NOMO-1 treated with DMSO at 0.1 percent for 48 hours (cell line): ENCODE data around the gene SLC25A41.
"Not testable (repeated sequence)": the region's sequence is repeated elsewhere in the genome, so short reads cannot be mapped to it uniquely, and the experiment has no call there.

Source experiments
- DNase-seq: peaks from one replicate; lab custom pipeline; 2025; ENCODE audit not compliant: unreplicated experiment; lab: John Stamatoyannopoulos, UW

The SLC25A41 gene

DNA sequence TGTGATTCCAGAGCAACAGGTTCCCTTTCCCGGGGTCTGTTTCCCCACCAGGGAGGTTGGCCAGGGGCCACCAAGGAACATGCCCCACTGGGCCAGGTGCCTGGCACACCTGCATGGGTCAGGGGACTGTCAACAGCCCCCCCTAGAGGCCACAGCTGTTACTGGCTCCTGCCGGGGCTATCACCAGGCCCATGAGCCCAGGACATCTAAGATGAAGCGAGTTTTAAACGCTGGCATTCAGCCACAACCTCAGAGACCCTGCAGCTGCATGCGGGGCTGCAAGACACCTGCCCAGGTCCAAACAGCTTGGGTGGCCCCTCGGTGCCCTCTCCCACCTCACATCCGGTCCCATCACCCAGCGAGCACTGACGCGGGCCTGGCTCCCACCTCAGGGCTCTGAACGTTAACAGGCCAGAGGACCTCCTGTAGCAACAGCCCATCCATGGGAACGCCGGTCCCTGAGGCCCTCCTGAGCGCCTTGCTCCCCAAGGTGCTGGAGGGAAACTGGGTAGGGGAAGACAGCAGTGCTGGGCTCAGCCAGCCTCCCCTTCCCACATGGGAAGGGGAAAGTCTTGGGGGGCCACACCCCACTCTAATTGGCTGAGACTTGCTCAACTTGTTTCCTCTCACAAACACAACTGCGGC is 21.0 kb downstream of the SLC25A41 start:
- no peak for DNase-seq

GRCh38 chr19:6412061-6412446 is 21.5 kb downstream of the SLC25A41 start:
- DNase-seq: no peak

GRCh38 chr19:6409346-6409745 is 24.2 kb downstream of the SLC25A41 start:
- no peak for DNase-seq

DNA sequence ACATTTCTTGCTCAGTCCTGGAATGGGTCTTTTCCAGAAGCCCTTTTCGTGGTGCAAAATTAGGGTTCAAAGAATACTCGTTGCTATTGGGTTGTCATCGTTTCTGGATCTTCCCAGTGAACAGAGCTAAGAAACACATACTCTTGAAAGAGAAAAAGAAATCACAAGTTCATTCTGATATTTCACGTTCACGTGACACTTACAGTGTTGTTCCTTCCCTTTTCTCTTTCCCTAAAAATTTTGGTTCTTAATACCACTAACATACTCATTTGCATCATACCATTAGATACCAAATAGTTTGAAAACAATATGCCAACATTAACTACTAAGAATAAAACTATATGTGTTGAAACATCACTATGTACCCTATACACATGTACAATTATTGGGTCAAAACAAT is 27.2 kb downstream of the SLC25A41 start:
- no peak for DNase-seq

- no peak for DNase-seq
Measured at GRCh38 chr19:6402837-6403608, 30.5 kb downstream of the SLC25A41 start.

DNA sequence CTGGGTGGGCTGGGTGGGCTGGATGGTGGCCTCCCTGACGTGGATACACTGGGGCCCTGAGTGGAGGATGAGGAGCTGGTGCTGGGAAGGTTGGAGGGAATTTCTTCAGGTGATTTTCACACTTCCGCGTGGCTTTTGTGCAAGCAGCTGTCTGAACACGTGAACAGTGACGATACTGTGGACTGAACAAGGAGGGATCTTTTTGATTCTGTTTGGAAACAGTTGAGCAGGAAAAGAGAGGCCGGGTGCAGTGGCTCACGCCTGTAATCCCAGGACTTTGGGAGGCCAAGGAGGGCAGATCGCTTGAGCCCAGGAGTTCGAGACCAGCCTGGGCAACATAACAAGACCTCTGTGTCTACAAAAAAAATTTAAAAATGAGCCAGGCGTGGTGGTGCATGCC is 31.5 kb downstream of the SLC25A41 start:
- no peak for DNase-seq

GRCh38 chr19:6400062-6400944 is 33.3 kb downstream of the SLC25A41 start:
- DNase-seq: not testable (repeated sequence)

DNA sequence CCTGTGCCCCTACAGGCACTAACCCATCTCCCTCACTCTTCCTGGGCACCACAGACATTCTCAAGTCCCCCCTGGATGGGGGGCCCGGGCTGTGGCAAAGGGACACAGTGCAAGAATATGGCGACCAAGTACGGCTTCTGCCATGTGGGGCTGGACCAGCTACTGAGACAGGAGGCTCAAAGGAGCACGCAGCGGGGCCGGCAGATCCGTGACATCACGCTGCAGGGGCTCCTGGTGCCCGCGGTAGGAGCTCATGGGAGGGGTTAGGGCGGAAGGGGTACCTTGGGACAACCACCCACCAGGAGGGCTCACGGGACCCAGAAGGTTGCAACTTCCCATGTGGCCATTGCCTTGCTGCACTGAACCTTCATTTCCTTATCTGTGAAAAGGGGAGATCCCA is 37.3 kb downstream of the SLC25A41 start:
- no peak for DNase-seq

DNA sequence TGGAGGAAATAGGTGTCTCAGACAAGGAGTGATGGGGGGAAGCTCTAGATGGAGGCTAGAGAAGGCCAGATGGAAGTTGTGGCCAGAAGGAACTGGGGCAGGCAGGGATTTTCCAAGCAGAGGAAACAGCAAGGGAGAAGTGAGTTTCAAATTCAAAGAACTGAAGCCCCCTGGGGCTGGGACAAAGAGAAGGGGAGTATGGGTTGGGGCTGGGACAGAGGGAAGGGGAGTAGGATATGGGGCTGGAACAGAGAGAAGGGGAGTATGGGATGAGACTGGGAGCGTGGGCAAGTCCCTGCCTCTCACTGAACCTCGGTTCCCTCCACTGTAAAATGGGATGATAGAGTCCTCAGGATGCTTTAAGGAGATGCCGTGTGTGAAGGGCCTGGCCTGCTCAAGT is 38.7 kb downstream of the SLC25A41 start:
- no peak for DNase-seq

DNA sequence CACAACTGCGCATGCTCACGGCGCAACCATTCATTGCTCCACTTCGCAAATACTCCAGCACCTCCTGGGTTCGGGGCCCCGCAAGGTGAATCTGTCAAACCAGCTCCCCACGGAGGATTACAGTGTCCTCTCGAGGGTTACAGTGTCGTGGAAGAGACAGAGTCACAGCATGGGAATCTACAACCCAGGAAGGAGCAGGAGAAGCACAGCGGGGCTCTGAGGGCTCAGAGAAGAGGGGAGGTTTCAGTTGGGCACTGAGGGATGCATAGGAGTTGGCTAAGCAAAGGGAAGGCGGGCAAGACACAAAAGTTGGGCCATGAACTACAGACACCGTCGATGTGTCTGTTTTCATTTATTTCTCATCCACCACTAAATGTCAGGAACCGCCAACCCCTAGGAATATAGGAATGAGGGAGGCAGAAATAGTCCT is 39.6 kb downstream of the SLC25A41 start:
- DNase-seq: no peak

- DNase-seq: peak; percentile 88
Measured at GRCh38 chr19:6393074-6393982, 40.2 kb downstream of the SLC25A41 start, which contains the start of gene GTF2F1. Gene GTF2F1 (minus strand): TSS chr19:6393164. CDS start chr19:6392995, 169 bp downstream.

DNA sequence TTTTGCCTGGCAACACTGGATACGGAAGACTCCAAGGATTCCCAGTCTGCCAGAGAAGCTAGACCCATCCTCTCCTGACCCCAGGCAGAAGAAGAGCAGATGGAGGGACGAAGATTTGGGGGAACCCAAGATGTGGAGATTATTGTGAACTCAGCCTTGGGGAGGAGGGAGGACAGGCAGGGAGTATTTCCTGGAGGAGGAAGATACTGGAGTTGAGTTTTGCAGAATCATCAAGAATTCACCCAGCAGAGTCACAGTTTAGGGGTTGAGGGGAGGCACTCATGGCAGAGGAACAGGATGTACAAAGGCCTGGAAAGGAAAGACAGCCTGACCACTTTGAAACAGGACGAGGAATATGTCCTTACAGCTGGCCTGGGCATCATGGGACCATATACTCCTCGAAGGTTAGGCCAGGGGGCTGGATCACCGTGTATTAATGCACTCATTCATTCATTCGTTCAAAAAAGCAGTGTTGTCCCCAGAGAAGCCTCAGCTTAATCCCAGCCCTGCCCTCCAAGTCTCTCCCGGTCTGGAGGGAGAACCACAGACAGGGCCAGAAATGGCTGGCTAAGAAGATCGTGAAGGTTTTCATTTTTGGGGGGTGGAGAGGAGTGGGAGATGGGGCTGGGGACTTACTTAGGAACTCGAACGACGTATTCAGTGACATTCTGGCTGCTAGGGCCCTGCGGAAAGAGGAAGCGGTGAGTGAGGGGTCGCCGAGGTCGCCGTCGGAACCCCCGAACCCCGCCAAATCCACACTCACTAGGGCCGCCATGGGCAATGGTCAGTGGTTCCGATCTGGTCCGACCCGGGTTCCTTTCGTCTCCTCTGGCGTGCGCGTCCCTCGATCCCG is 41.1 kb downstream of the SLC25A41 start:
- no peak for DNase-seq

- no peak for DNase-seq
Measured at GRCh38 chr19:6387372-6387771, 46.2 kb downstream of the SLC25A41 start.

DNA sequence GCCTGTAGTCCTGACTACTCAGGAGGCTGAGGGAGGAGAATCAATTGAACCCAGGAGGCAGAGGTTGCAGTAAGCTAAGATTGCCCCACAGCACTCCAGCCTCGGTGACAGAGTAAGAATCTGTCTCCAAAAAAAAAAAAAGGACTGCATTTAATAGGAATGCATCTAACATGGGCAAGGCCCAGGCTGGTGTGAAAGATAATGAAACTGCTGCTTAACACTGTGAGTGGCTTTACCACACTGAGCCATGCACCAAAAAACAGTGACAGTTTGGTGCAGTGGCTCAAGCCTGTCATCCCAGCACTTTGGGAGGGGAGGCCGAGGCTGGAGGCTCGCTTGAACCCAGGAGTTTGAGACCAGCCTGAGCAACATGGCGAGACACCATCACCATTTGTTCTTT is 49.2 kb downstream of the SLC25A41 start:
- DNase-seq: no peak

DNA sequence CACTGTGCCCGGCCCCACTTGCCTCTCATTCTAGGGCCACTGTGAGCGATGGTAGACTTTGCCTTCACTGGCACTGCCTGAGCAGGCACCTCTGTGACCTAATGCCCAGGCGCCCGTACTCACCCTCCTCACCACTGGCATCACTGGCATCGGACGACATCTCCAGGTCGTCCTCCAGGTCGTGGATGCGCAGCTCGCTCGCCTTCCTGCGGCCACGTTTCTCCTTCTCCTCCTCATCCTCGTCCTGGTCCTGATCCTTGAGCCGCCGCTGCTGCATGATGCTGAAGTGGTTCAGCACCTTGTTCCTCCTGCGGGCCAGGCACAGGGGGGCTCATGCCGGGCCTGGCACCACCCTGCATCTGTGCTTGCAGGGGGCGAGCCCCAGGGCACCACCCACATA is 50.4 kb downstream of the SLC25A41 start:
- DNase-seq: no peak

GRCh38 chr19:6381030-6381750 is 52.4 kb downstream of the SLC25A41 start:
- no peak for DNase-seq

- no peak for DNase-seq
Measured at GRCh38 chr19:6379744-6380143, 53.8 kb downstream of the SLC25A41 start.

DNA sequence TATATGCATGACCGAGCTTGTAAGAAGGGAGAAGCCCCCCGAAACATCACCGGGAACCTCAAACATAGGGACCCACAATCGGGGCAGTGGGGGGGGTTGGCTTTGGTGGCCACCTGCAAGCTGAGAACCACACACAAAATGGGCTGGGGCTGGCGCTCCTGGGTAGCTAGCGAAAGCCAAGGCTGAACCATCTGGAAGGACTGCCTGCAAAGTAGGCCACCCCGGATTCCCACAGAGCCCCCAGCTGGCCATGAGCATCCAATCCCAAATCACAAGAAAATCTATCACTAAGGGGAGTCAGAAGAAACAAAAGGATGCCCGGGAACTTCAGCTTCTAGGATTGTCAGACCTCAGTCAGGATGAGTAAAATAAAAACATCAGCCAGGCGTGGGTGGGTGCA is 55.1 kb downstream of the SLC25A41 start:
- no peak for DNase-seq

DNA sequence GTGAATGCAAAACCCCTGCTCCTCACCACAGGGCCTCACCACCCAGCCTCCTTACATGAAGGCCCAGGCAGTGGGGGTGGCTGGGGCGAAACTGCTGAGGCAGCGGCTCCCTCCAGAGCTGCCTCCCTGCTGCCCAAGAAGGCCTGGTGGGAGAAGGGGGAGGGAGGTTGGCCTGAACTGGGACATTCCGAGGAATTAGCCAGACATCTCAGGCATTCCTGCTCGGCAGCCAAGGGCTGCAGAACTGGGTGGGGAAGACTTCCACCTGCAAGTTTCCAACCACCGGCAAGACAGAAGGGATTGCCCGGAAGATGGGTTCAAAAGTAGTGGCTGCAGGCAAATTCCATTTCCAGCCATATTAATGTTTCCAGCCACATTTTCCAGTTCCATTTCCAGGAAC is 55.5 kb downstream of the SLC25A41 start:
- DNase-seq: no peak
